Measurements from ENCODE around the gene SPATA20. TPM values are rescaled to one million over a fixed set of nuclear protein-coding genes. Genes with fewer than 3 reads are reported as not detected.
A peak's percentile ranks its signal among the peaks of the same experiment; 100 is the strongest.

The SPATA20 gene
- total and polyA plus RNA-seq, 2 experiments from 2014 or later: 89.9 to 146 TPM

DNA sequence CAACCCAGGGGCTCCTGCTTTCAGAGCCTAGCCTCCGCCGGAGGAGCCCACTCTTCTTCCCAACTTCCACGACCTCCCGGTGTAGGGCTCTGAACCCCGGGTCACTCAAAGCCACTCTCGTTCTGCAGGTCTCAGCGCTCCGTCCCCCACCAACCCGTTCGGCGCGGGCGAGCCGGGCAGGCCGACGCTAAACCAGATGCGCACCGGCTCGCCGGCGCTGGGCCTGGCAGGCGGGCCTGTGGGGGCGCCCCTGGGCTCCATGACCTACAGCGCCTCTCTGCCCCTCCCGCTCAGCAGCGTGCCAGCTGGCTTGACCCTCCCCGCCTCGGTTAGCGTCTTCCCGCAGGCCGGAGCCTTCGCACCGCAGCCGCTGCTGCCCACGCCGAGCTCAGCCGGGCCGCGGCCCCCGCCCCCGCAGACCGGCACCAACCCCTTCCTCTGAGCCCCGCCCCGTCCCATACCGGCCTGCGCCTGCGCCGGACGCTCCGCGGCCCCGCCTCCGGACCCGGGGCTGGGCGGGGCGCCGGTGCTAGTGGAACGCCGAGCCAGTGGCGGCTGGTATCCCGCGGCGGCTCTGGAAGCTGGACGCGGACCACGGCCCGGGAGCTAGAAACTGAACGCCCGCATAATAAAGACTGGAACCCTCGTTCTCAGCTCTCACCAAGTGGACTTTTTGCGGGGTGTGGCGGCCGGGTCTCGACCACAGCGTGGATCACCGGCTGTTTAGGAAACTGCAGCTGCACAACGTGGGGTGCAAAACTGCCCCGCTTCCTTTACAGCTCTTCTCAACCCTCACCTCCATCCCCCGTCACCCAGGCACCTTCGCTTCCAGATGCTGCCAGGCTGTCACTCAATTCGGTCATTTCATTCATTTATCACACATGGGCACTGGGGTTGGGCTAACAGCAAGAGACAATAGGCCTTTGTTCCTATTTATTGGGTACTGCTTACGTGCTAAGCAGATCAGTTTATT is 5.0 kb upstream of the SPATA20 start:
- 2% methylated on average over 53 to 71 of the region's 82 CpGs for WGBS, 2 experiments (ENCODE audit: low coverage in 1 of 2, low lambda C conversion rate in 2 of 2, missing lambda C conversion rate in 2 of 2)
- Histone ChIP-seq H4K20me1 (ENCODE audit: insufficient read depth) (no peaks in the 10 kb centered on the region), H3K4me3 (peak overlapping the region; percentile 70), H3K9me2 (ENCODE audit: insufficient read depth) (no peaks in the 10 kb centered on the region), H3K36me3 (ENCODE audit: low read depth) (no peaks in the 10 kb centered on the region), H3K27ac (no peak overlapping the region), H3F3A (ENCODE audit: insufficient read depth) (no peaks in the 10 kb centered on the region), H3K9me3 (ENCODE audit: low read depth) (no peaks in the 10 kb centered on the region), H2AFZ (peak overlapping the region; percentile 86), H3K79me2 (ENCODE audit: insufficient read depth) (no peaks in the 10 kb centered on the region; the same call in 1 of the 2 replicates), H3K9ac (peak overlapping the region; percentile 63), H3K27me3 (replicated peaks; ENCODE audit: insufficient read depth) (no peaks in the 10 kb centered on the region), H3K4me2 (ENCODE audit: unreplicated experiment) (peak overlapping the region; percentile 75), H3K4me1 (ENCODE audit: insufficient read depth) (peaks cover 9% of the 10 kb centered on the region)
- in situ Hi-C loops (cut with MboI): no loop called here
- TF ChIP-seq EZH2phosphoT487 (IDR thresholded peaks at IDR 0.05; ENCODE audit: insufficient read depth, low read depth) (no peak), EZH2 (IDR thresholded peaks at IDR 0.05; ENCODE audit: insufficient read depth, poor library complexity, severe bottlenecking) (no peak)
- peak; percentile 95 for DNase-seq

DNA sequence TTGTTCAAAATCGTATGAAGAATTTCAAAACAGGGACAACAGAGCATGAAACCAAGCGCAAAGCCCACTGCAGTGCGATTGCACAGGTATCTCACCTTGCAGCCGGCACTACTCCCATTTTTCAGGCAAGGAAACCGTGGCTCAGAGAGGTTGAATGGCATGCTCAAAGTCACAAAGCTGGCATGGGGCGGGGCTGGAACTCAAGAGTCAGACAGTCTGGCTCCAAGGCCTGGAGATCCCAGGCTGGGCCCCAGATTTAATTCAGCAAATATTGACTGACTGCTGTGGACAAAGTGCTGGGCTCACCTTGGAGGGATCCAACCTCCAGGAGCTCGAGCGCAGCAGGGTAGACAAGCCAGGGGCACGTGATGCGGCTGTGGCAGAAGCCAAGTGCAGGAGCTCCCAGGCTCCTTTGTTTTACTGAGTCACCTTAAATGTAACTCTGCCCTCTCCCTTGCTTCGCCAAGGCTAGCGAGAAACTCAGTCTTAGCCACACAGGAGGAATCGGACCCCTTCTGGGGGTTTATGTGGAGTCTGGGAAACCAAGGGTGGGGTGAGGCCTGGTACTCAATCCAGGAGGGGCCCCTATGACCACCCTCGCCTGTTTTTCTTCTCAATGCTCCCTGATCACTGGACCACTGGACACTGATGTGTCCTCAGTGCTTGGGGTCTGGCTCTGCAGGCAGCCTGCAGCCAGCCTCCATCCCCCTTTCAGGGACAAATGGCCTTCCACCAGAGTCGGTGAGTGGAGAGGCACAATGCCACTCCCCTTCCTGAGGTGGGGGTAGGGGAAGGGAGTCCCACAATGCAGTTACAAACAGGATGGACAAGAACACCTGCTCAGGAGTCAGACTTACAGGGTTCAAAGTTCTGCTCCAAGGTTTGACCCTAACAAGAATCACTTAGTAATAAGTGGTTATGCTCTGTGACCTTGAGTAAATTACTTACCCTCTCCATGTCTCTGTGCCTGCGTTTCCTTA is 3.9 kb upstream of the SPATA20 start:
- H3F3A ChIP-seq (ENCODE audit: insufficient read depth): no peaks in the 10 kb centered on the region
- peaks cover 11% of the 10 kb centered on the region for H3K79me2 ChIP-seq (ENCODE audit: insufficient read depth)
- 83 to 88% methylated on average over 16 of the region's 16 CpGs for WGBS, 2 experiments (ENCODE audit: low coverage in 1 of 2, low lambda C conversion rate in 2 of 2, missing lambda C conversion rate in 2 of 2)
- H3K27me3 ChIP-seq (replicated peaks; ENCODE audit: insufficient read depth): no peaks in the 10 kb centered on the region
- no peaks in the 10 kb centered on the region for H3K36me3 ChIP-seq (ENCODE audit: low read depth)
- 0 out of 2 replicates have a peak overlapping the region, but pooled peaks have one; percentile 70 for H3K4me3 ChIP-seq
- no peaks in the 10 kb centered on the region for H3K9me2 ChIP-seq (ENCODE audit: insufficient read depth)
- H2AFZ ChIP-seq: peak overlapping the region; percentile 86
- in situ Hi-C loops (cut with MboI): no loop called here
- H3K4me1 ChIP-seq (ENCODE audit: insufficient read depth): peaks cover 15% of the 10 kb centered on the region
- peak overlapping the region; percentile 75 for H3K4me2 ChIP-seq (ENCODE audit: unreplicated experiment)
- peak overlapping the region; percentile 63 for H3K9ac ChIP-seq
- H3K27ac ChIP-seq: no peak overlapping the region
- no peak for TF ChIP-seq EZH2 (IDR thresholded peaks at IDR 0.05; ENCODE audit: insufficient read depth, poor library complexity, severe bottlenecking)
- no peak for TF ChIP-seq EZH2phosphoT487 (IDR thresholded peaks at IDR 0.05; ENCODE audit: insufficient read depth, low read depth)
- no peaks in the 10 kb centered on the region for H4K20me1 ChIP-seq (ENCODE audit: insufficient read depth)
- H3K9me3 ChIP-seq (ENCODE audit: low read depth): no peaks in the 10 kb centered on the region
- DNase-seq: peak; percentile 63

DNA sequence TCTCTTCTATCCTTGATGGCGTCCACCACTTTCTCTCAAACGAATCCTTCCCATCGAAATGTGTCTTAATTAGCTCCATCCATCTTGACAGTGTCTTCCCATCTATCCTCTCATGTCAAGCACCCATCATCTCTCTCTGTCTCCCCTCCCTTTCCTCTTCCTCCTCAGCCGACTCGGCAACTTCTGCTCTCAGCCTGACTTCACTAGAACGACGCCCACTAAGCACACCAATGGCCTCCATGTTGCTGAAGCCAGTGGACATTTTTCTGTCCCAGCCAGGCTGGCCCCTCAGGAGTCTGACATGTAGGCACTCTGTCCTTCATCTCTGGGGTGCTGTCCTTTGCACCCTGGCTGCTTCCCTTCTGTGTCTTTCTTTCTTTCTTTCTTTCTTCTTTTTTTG is 2.5 kb upstream of the SPATA20 start:
- in situ Hi-C loops (cut with MboI): no loop called here
- H4K20me1 ChIP-seq (ENCODE audit: insufficient read depth): no peaks in the 10 kb centered on the region
- no peak overlapping the region for H3K4me2 ChIP-seq (ENCODE audit: unreplicated experiment)
- H3K79me2 ChIP-seq (ENCODE audit: insufficient read depth): peaks cover 15% of the 10 kb centered on the region
- TF ChIP-seq EZH2 (IDR thresholded peaks at IDR 0.05; ENCODE audit: insufficient read depth, poor library complexity, severe bottlenecking) (no peak), EZH2phosphoT487 (IDR thresholded peaks at IDR 0.05; ENCODE audit: insufficient read depth, low read depth) (no peak)
- no peak overlapping the region for H3K9ac ChIP-seq
- peaks cover 15% of the 10 kb centered on the region for H3K4me1 ChIP-seq (ENCODE audit: insufficient read depth)
- H3K27me3 ChIP-seq (replicated peaks; ENCODE audit: insufficient read depth): no peaks in the 10 kb centered on the region
- H2AFZ ChIP-seq: no peak overlapping the region
- no peak overlapping the region for H3K27ac ChIP-seq
- no peaks in the 10 kb centered on the region for H3K36me3 ChIP-seq (ENCODE audit: low read depth)
- no peaks in the 10 kb centered on the region for H3K9me2 ChIP-seq (ENCODE audit: insufficient read depth)
- no peak overlapping the region for H3K4me3 ChIP-seq
- no peaks in the 10 kb centered on the region for H3K9me3 ChIP-seq (ENCODE audit: low read depth)
- DNase-seq: no peak
- no peaks in the 10 kb centered on the region for H3F3A ChIP-seq (ENCODE audit: insufficient read depth)
- WGBS, 2 experiments (ENCODE audit: low coverage in 1 of 2, low lambda C conversion rate in 2 of 2, missing lambda C conversion rate in 2 of 2): 60 to 62% methylated on average over 7 of the region's 7 CpGs

DNA sequence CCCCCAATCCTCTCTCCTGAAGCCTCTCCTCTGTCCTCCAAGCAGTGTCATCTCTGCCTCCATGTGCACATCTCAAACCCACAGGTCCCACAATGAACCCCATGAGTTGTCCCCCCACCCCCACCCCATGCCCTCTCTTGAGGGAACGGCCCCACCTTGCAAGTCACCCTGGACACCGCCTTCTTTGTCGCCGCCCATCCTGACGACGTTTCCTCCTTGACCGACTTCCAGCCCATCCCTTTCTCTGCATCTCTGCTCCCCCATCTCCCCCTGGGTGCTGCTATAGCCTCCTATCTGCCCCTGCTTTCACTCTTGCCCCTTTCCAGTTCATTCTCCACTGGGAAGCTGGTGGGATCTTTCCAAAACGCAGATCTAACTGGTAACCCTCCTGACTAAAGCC is 1.7 kb upstream of the SPATA20 start:
- no peak for TF ChIP-seq EZH2 (IDR thresholded peaks at IDR 0.05; ENCODE audit: insufficient read depth, poor library complexity, severe bottlenecking)
- no peak for TF ChIP-seq EZH2phosphoT487 (IDR thresholded peaks at IDR 0.05; ENCODE audit: insufficient read depth, low read depth)
- Histone ChIP-seq H3K4me1 (ENCODE audit: insufficient read depth) (peaks cover 15% of the 10 kb centered on the region), H3K4me2 (ENCODE audit: unreplicated experiment) (no peak overlapping the region), H3F3A (ENCODE audit: insufficient read depth) (no peaks in the 10 kb centered on the region), H3K27me3 (replicated peaks; ENCODE audit: insufficient read depth) (no peaks in the 10 kb centered on the region), H3K27ac (no peak overlapping the region), H3K9me2 (ENCODE audit: insufficient read depth) (no peaks in the 10 kb centered on the region), H2AFZ (no peak overlapping the region), H3K4me3 (no peak overlapping the region), H4K20me1 (ENCODE audit: insufficient read depth) (no peaks in the 10 kb centered on the region), H3K9me3 (ENCODE audit: low read depth) (no peaks in the 10 kb centered on the region), H3K9ac (no peak overlapping the region), H3K36me3 (ENCODE audit: low read depth) (no peaks in the 10 kb centered on the region), H3K79me2 (ENCODE audit: insufficient read depth) (peaks cover 15% of the 10 kb centered on the region)
- in situ Hi-C loops (cut with MboI): loop anchor here (5.0 kb wide), 1 partner anchor 152 kb away; no protein-coding TSS in a partner anchor
- WGBS, 2 experiments (ENCODE audit: low coverage in 1 of 2, low lambda C conversion rate in 2 of 2, missing lambda C conversion rate in 2 of 2): 43 to 46% methylated on average over 7 to 8 of the region's 8 CpGs
- DNase-seq: no peak
